Heart left ventricle (tissue), 13 donors: ENCODE measurements around the gene NUP210.

Source experiments
- CTCF ChIP-seq, 12 donors: fragments of 200-600 bp; sonication (generic) in 4 of 12; IDR thresholded peaks; one replicate each; pipeline versions ENCODE4 v1.5.0 to v1.8.0; 2018 to 2022; ENCODE audit warnings: antibody characterized with exemption in 12 of 12, mild to moderate bottlenecking in 5 of 12
- POLR2A ChIP-seq, 2 donors: fragments of 450-650 bp; IDR thresholded peaks; one replicate each; pipeline ENCODE4 v1.6.1; 2017; ENCODE audit warnings: antibody characterized with exemption in 2 of 2, mild to moderate bottlenecking in 2 of 2, moderate library complexity in 2 of 2
- donor health status: ischemic (EF 13 %, LVEDD 7.1; RV severe dilation, severe dysfunction).
- donor health status: DM: no; HTN: yes; CAD: no.
- donor health status: DM: no; HTN: no; CAD: no.
- donor health status: ischemic (EF 25% LVEDD 6.9; RV normal size, moderate dysfunction).
- donor health status: ischemic (EF 25% LVEDD 5.7; RV mildly dilated, moderate dysfunction).
- donor health status: ischemic (EF 35%, LVEDD 5.7; RV mildly dilated, moderate dysfunction).
- donor health status: nonischemic (EF 11% LVEDD 7.7; RV severe dilation, severe dysfunction).
- donor health status: DM: yes; HTN: yes; CAD: no.
- donor health status: PGD.
- donor health status: ischemic (EF 29% LVEDD 5.4; RV normal size, mild dysfunction).
- donor health status: nonischemic (EF 23%, LVEDD 6.1; RV moderate dilation, normal function).

- TF ChIP-seq POLR2A (IDR thresholded peaks at IDR 0.05), result no peak
- no peak for TF ChIP-seq CTCF (IDR thresholded peaks at IDR 0.05)
Observed at GRCh38 chr3:13294442-13295351, 125.4 kb downstream of the NUP210 start.
